ENCODE data around the gene P4HA1.

GRCh38 chr10:73134727-73135126 is 38.1 kb upstream of the P4HA1 start:
- no peak for TF ChIP-seq UBTF (IDR thresholded peaks at IDR 0.05; ENCODE audit: borderline replicate concordance in 1 of 2, low read depth in 2 of 2, low read length in 2 of 2)
- TF ChIP-seq SP1 (CRISPR knock-in tag; IDR thresholded peaks at IDR 0.05) = no peak
- no peak for TF ChIP-seq POLR2A (conservative IDR thresholded peaks at IDR 0.05)
- no peak for TF ChIP-seq ILF3 (IDR thresholded peaks at IDR 0.05; ENCODE audit: borderline replicate concordance)
- no peak for TF ChIP-seq MTA3 (IDR thresholded peaks at IDR 0.05; ENCODE audit: borderline replicate concordance)
- no peak for TF ChIP-seq REST (IDR thresholded peaks at IDR 0.05; ENCODE audit: borderline replicate concordance)
- no peak for TF ChIP-seq REST (CRISPR knock-in tag; IDR thresholded peaks at IDR 0.05; ENCODE audit: low read depth)
- TF ChIP-seq CEBPG (CRISPR knock-in tag; IDR thresholded peaks at IDR 0.05) = no peak
- no peak for TF ChIP-seq CEBPG (tag; conservative IDR thresholded peaks at IDR 0.05 in 1 of 2, IDR thresholded peaks at IDR 0.05 in 1 of 2)
- TF ChIP-seq CTCF (IDR thresholded peaks at IDR 0.05 in 2 of 3, conservative IDR thresholded peaks at IDR 0.05 in 1 of 3; ENCODE audit: insufficient read depth in 2 of 3, low read depth in 1 of 3, low read length in 3 of 3) = no peak
- no peak for TF ChIP-seq ZNF239 (CRISPR knock-in tag; IDR thresholded peaks at IDR 0.05)
